GM18907 (cell line): ENCODE measurements around the gene CIDEB.
"Not testable (repeated sequence)": the region's sequence is repeated elsewhere in the genome, so short reads cannot be mapped to it uniquely, and the experiment has no call there.

Source experiments
- ATAC-seq: cut with Tn5 transposase; IDR thresholded peaks from one replicate; pipeline ENCODE4 v1.9.1; 2021; ENCODE audit warnings: mild to moderate bottlenecking, moderate library complexity; ENCODE audit not compliant: unreplicated experiment

Gene CIDEB

DNA sequence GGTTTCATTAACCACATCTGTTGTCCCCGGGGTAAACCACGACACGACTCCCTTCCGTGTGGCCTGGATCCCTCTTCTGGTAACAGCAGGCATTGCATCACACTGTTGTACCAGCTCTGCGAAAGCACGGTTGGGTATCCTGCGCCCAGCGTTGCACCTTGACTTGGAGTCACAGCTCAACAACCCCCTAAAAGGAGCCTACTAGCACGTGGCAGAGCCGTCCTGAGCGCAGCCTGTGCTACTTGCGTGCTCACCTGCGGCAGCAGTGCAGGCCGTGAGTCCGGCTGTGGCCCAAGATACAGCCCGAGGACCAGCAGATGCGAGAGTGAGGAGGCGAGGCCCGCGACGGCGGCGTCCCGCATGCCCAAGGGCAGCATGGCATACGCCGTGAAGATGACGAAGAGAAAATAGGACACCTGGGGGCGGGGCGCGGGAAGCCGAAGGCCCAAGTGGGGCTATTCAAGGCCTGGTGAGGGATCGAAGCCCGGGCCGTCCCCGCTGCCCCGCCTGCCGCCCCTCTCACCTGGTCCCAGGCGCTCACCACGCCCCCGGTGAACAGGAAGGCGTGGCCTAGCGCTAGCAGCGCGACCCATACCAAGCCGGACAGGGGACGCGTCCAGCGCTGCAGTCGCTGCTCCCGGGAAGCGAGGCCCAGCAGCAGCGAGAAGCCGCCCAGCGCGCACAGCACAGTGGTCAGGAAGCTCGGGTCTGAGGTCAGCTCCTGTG lies 24.7 kb upstream of the CIDEB start:
- peak; percentile 85 for ATAC-seq

DNA sequence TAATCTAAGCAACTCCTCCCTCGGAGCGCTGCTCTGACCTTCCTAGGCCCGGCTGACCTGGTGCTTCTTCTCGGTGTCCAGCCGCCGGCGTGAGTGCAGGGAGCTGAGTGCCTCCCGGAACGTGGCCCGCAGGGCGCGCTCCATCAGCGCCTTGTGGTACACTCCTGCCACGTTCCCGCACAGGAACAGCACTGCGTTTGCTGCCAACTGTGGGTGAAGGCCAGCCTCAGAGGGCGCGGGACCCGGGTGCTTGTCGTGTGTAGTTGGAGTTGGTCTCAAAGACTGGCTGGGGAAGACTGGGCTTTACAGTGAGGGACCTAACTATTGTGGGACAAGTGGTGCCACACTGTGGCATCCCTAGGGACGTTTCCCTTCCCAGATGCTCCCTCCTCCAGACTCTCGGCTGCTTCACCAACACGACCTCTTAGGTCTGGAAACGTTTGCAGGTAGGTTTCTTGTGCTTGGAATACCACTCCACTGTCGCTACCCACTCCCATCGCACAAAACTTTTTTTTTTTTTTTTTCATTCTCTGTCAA lies 24.0 kb upstream of the CIDEB start:
- no peak for ATAC-seq

DNA sequence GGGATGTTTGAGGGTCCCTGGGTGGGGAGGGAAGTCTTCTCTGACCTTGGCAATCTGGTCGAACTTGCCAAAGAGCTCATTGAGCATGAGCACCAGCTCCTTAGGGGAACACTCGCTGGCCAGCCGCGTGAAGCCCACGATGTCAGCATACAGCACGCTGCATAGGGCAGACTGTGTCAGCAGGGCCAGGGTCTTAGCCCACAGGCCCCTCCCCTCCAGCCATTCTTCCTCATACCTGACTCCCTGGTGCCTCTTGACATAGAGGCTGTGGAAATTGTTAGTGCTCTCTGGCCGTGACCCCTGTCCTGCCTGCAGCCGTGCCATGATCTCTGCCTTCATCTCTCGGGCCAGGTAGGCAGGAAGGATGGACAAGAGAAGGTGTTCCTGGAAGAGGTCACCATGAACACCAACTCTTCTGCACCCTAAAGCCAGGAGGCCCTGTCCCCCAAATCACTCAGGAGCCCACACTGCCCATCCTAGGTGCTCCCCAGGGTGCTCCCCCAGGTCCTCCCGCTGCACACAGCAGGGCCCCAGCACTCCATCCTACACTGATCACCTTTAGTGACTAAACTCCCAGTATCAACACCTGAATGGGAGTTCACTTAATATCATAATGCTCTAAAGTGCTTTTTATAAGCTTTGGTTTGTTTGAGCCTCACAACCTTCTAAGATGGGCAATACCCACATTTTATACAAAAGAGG lies 23.3 kb upstream of the CIDEB start:
- no peak for ATAC-seq

GRCh38 chr14:24329736-24330135 lies 22.0 kb upstream of the CIDEB start:
- no peak for ATAC-seq

DNA sequence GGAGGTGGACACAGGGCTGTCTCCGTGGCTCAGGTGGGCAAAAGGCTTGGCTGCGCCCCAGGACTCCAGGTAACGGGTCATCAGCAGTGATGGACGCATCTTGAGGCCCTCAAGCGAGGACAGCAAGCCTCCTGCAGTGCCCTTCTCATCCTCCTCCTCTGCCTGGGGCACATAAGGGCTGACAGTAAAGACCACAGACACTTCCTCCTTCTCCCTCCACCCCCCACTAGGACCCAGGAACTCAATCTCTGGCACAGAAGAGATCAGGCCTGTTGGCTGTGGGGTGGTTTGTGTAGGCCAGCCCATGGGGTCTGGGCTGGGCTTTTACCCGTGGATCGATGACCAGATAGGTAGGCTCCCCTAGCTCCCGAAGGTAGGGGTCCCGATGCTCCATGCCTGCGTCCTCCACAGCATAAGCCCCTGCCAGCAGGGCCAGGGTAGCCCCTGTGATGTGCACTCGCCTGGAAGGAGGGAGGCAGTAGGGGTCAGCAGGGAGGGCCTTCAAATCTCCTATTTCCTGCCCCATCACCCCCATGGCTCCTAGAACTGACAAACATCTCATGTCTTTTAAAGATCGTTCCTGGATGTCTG lies 21.4 kb upstream of the CIDEB start:
- no peak for ATAC-seq

DNA sequence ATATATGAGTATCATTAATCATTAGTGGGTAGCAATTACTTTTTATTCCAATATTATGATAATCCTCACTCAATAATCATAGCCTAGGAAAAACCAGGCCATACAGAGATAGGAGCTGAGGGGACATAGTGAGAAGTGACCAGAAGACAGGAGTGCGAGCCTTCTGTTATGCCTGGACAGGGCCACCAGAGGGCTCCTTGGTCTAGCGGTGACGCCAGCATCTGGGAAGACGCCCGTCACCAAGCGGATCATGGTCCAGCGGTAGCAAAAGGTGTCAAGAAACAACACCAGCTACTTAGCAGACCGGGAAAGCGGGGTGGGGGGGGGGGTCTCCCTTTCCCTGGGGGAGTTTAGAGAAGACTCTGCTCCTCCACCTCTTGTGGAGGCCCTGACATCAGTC lies 20.1 kb upstream of the CIDEB start:
- not testable (repeated sequence) for ATAC-seq

DNA sequence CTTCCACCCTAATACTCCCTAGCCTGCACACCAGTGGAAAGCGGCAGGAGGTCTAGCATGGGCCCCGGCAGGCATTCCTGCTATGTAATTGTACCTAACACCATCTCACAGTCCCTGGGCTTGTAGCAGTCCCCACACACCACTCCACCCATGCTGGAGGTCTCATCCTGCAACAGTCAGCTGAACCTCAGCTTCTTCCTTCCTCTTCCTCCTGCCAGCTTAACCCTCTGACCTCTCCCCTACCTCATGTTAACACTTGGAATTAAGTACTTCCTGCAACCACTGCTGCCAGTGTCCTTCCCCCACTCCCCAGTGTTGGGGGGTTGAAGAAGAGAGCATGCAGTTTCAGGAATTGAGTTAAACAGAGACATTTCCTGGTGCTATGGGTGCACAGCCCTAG lies 19.5 kb upstream of the CIDEB start:
- ATAC-seq: no peak

DNA sequence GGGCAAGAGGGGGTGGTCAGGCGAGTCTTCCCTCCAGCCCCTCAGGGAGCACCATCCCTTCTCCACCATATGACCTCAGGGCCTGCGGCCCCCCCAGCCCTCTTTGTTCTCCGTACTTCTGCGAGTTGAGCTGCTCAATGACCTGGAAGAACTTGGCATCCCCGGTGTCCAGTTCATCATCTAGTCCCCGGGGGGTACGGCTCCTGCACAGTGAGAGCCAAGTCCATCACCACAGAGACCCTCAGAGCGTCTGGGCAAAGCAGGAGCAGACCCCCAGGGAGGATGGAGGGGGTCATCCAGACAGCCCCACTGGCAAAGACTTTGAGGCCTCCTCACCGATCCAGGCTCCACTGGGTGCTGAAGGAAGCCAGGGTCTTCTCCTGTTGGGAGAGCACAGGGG lies 18.2 kb upstream of the CIDEB start:
- ATAC-seq: no peak

DNA sequence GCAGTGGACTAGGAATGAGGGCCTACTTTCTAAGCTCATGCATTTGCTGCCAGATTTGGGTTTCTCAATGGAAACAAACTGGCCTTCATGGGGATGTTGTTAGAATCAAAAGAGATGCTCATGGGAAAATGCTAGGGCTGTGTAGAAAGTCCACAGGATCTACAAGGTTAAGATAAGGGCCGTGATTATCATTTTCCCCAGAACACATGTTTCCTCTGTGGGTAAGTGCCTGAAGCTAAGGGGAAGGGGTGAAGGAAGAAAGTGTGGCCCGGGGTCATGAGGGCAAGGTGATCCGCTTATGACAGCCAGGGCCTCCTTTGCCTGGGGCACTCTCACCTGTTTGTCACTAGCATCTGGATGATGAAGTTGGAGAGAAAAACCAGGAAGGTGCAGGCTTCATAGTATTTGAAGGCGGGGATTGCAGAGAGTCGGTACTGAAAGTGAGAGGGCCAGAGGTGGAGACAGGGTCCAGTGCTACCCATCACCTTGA lies 17.3 kb upstream of the CIDEB start:
- ATAC-seq: no peak

DNA sequence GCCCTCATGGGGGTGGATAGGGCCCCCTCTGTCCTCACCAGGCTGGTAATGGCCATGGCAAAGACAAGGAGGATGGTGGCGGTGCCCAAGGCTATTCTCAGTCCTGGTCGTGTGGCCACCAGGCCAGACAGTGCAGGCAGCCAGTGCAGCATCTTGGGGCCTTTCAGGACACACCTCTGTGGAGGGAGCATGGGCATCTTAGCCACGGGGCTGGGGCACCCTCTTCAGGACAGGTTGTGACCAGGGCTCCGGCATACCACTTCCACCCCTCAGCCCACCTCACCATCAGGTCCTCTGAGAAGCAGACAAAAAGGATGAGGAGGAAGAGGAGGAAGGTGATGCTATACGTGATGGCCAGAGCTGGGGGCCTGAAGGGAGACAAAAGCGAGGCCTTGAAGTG lies 16.2 kb upstream of the CIDEB start:
- no peak for ATAC-seq

- ATAC-seq: no peak
Observed at GRCh38 chr14:24323341-24323740, 15.6 kb upstream of the CIDEB start.

GRCh38 chr14:24322672-24323071 lies 14.9 kb upstream of the CIDEB start:
- no peak for ATAC-seq

GRCh38 chr14:24321212-24321975 lies 13.6 kb upstream of the CIDEB start:
- no peak for ATAC-seq

GRCh38 chr14:24317141-24317928 lies 9.6 kb upstream of the CIDEB start:
- no peak for ATAC-seq

- no peak for ATAC-seq
Observed at GRCh38 chr14:24316597-24316950, 8.8 kb upstream of the CIDEB start.

DNA sequence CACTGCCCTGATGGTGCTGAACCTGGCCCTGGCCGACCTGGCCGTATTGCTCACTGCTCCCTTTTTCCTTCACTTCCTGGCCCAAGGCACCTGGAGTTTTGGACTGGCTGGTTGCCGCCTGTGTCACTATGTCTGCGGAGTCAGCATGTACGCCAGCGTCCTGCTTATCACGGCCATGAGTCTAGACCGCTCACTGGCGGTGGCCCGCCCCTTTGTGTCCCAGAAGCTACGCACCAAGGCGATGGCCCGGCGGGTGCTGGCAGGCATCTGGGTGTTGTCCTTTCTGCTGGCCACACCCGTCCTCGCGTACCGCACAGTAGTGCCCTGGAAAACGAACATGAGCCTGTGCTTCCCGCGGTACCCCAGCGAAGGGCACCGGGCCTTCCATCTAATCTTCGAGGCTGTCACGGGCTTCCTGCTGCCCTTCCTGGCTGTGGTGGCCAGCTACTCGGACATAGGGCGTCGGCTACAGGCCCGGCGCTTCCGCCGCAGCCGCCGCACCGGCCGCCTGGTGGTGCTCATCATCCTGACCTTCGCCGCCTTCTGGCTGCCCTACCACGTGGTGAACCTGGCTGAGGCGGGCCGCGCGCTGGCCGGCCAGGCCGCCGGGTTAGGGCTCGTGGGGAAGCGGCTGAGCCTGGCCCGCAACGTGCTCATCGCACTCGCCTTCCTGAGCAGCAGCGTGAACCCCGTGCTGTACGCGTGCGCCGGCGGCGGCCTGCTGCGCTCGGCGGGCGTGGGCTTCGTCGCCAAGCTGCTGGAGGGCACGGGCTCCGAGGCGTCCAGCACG lies 8.2 kb upstream of the CIDEB start:
- ATAC-seq: no peak

GRCh38 chr14:24315243-24315806 lies 7.5 kb upstream of the CIDEB start:
- no peak for ATAC-seq

DNA sequence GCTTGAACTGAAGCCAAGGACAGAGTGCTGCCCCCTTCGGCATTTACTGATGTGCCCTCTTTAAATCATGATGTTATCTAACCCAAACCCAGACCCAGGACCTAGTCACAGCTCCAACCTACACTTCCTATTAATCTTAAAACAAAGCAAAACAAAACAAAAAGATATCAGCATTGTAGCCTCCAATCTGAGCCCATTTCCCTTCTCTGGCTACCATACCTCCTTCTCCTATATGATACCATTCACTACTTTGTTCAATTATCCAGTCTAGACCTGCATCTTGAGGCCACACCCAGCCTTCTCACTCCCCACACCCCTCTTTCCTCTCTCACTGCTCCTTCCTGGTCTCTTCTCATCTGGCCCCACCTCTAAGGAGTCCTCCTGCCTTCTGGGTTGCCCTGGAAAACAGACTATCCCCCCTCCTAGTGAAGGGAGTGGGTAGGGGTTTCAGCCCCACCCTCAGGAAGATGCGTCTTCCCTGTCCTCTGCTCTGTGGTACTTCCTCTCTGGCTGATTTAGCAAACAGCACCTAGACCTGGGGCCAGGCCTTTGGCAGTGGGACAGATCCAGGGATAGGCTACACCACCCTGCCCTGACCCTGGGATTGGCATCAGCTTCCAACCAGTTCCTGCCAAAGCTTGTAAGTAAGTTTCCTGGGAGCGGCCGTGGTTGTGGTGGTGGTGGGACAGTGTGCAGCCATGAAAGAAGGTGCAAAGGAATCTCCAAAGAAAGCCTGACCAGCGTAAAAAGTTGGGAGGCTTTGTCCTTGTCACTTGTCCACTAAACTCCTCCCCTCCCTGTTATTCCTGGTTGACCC lies 6.8 kb upstream of the CIDEB start:
- no peak for ATAC-seq
